C4-2B (cell line): Measurements from ENCODE around the gene FEZF2.

Experiments used
- H3K27ac ChIP-seq: fragments of 450-650 bp; 2 replicates; pipeline ENCODE4 v1.5.1; 2017
- CTCF ChIP-seq: fragments of 450-650 bp; conservative IDR thresholded peaks from 2 replicates; pipeline ENCODE4 v1.5.1; 2017; ENCODE audit warnings: mild to moderate bottlenecking
- ZFX ChIP-seq: fragments of 450-650 bp; IDR thresholded peaks from 2 replicates; pipeline ENCODE4 v1.6.1; 2017

The FEZF2 gene

GRCh38 chr3:62378311-62378789 is 5.0 kb upstream of the FEZF2 start:
- TF ChIP-seq ZFX: no peak
- no peak for TF ChIP-seq CTCF
- H3K27ac ChIP-seq: no peak overlapping the region

GRCh38 chr3:62376906-62377877 is 3.8 kb upstream of the FEZF2 start:
- TF ChIP-seq ZFX (no peak), CTCF (no peak)
- no peak overlapping the region for H3K27ac ChIP-seq

GRCh38 chr3:62376454-62376720 is 3.0 kb upstream of the FEZF2 start:
- H3K27ac ChIP-seq: no peak overlapping the region
- TF ChIP-seq CTCF: no peak
- TF ChIP-seq ZFX: no peak

GRCh38 chr3:62375655-62376453 is 2.5 kb upstream of the FEZF2 start:
- TF ChIP-seq ZFX (no peak), CTCF (no peak)

GRCh38 chr3:62374341-62375218 is 1.2 kb upstream of the FEZF2 start:
- no peak for TF ChIP-seq ZFX
- no peak for TF ChIP-seq CTCF
- H3K27ac ChIP-seq: no peak overlapping the region

More at GRCh38 chr3:62375655-62376453, 2.5 kb upstream of the FEZF2 start:
- no peak overlapping the region for H3K27ac ChIP-seq

- TF ChIP-seq CTCF: no peak
- no peak for TF ChIP-seq ZFX
- no peak overlapping the region for H3K27ac ChIP-seq
Observed at GRCh38 chr3:62373714-62374333, 474 bp upstream of the FEZF2 start.
